Type B pancreatic cell (in vitro differentiated cells): ENCODE results near the gene TRIM38. TPM values are rescaled to one million over a fixed set of nuclear protein-coding genes. Genes with fewer than 3 reads are reported as not detected.
"Not testable (repeated sequence)": the region's sequence is repeated elsewhere in the genome, so short reads cannot be mapped to it uniquely, and the experiment has no call there.

Experiments used
- DNase-seq: peaks from one replicate; pipeline ENCODE4 v3.0.0; 2021; ENCODE audit warnings: mixed read lengths; ENCODE audit not compliant: unreplicated experiment; ENCODE audit errors: extremely low spot score
- H3K27ac Mint-ChIP-seq: 2 replicates; pipeline ENCODE4 v1.8.0; 2021; ENCODE audit warnings: mild to moderate bottlenecking, mixed read lengths
- H3K27me3 Mint-ChIP-seq: 2 replicates; pipeline ENCODE4 v1.8.0; 2021; ENCODE audit warnings: mixed read lengths
- H3K36me3 Mint-ChIP-seq: 2 replicates; pipeline ENCODE4 v1.8.0; 2021; ENCODE audit warnings: mixed read lengths
- H3K4me1 Mint-ChIP-seq: one replicate; pipeline ENCODE4 v1.8.0; 2021; ENCODE audit warnings: mixed read lengths; ENCODE audit not compliant: unreplicated experiment
- H3K4me3 Mint-ChIP-seq: 2 replicates; pipeline ENCODE4 v1.8.0; 2021; ENCODE audit warnings: mild to moderate bottlenecking, mixed read lengths
- H3K9me3 Mint-ChIP-seq: 2 replicates; pipeline ENCODE4 v1.8.0; 2021; ENCODE audit warnings: mixed read lengths
- total RNA-seq: library from RNA; stranded (reverse); gene quantifications from 2 replicates; pipeline ENCODE4 v1.2.1, GENCODE V29; 2021; ENCODE audit warnings: low replicate concordance
- TF ChIP-seq, protein P1 (sequence below): fragments of 200-600 bp; sonication (generic); conservative IDR thresholded peaks from 2 replicates; pipeline ENCODE4 v1.5.0; 2021; ENCODE audit warnings: antibody characterized with exemption, mild to moderate bottlenecking

TRIM38 gene
- total RNA-seq, 1 donor from 2014 or later, result 6.9 TPM

- Mint-ChIP-seq H3K36me3 (peaks cover 10% of the 10 kb centered on the region), H3K4me1 (no peaks in the 10 kb centered on the region), H3K9me3 (no peaks in the 10 kb centered on the region), H3K27me3 (no peaks in the 10 kb centered on the region), H3K27ac (peak overlapping the region; percentile 13), H3K4me3 (no peak overlapping the region)
- no peak for DNase-seq
- TF ChIP-seq, protein P1, sequence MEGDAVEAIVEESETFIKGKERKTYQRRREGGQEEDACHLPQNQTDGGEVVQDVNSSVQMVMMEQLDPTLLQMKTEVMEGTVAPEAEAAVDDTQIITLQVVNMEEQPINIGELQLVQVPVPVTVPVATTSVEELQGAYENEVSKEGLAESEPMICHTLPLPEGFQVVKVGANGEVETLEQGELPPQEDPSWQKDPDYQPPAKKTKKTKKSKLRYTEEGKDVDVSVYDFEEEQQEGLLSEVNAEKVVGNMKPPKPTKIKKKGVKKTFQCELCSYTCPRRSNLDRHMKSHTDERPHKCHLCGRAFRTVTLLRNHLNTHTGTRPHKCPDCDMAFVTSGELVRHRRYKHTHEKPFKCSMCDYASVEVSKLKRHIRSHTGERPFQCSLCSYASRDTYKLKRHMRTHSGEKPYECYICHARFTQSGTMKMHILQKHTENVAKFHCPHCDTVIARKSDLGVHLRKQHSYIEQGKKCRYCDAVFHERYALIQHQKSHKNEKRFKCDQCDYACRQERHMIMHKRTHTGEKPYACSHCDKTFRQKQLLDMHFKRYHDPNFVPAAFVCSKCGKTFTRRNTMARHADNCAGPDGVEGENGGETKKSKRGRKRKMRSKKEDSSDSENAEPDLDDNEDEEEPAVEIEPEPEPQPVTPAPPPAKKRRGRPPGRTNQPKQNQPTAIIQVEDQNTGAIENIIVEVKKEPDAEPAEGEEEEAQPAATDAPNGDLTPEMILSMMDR, result no peak
These were observed 21.7 kb downstream of the TRIM38 start for GRCh38 chr6:25984265-25984664.

DNA sequence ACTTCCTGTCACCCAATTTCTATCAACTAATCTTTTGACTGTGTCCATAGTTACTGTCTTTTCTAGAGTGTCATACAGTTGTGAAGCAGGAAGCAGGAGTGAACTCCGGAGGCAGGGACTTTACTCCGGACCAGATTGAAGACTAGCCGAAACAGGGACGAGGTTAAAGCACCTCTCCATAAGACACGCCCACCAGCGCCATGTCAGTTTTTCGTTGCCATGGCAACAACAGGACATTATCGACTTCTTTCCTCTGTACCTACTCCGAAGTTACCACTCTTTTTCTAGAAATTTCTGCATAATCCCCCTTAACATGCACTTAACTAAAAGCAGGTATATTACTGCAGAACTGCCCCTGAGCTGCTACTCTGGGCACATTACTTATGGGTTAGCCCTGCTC lies 25.2 kb downstream of the TRIM38 start:
- peaks cover 10% of the 10 kb centered on the region for H3K36me3 Mint-ChIP-seq
- TF ChIP-seq, protein P1, result no peak
- no peaks in the 10 kb centered on the region for H3K9me3 Mint-ChIP-seq
- peaks cover 6% of the 10 kb centered on the region for H3K4me1 Mint-ChIP-seq
- H3K4me3 Mint-ChIP-seq, result no peak overlapping the region
- no peak for DNase-seq
- no peaks in the 10 kb centered on the region for H3K27me3 Mint-ChIP-seq
- peak overlapping the region; percentile 46 for H3K27ac Mint-ChIP-seq

DNA sequence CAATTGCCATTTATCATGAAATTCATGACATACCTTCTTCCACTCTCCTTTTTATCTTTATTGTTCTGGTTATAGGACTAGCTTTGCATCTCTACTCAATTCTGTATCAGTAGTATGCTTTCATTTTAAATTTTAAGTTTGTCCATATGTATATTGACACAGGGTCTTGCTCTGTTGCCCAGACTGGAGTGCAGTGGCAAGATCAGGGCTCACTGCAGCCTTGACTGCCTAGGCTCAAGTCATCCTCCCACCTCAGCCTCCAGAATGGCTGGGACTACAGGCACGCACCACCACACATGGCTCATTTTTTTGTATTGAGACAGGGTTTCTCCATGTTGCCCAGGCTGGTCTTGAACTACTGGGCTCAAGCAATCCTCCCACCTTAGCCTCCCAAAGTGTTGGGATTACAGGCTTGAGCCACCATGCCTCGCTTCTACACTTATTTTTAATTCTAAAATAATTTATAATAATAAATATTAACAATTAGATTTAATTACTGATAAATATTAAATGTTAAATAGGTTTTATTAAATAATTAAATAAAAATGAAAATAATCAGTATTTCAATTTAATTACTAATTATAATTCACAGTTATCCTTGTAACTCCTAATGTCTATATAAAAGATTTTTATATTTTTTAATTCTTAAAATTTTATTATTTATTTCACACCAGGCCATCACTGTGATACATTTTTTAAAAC lies 27.7 kb downstream of the TRIM38 start:
- DNase-seq, result no peak
- H3K9me3 Mint-ChIP-seq, result no peaks in the 10 kb centered on the region
- H3K4me3 Mint-ChIP-seq, result no peak overlapping the region
- H3K27me3 Mint-ChIP-seq, result no peaks in the 10 kb centered on the region
- TF ChIP-seq, protein P1, result no peak
- no peak overlapping the region for H3K27ac Mint-ChIP-seq
- peaks cover 6% of the 10 kb centered on the region for H3K4me1 Mint-ChIP-seq
- H3K36me3 Mint-ChIP-seq, result peaks cover 8% of the 10 kb centered on the region

- H3K9me3 Mint-ChIP-seq, result no peaks in the 10 kb centered on the region
- H3K36me3 Mint-ChIP-seq, result peaks cover 7% of the 10 kb centered on the region
- H3K4me1 Mint-ChIP-seq, result peaks cover 6% of the 10 kb centered on the region
- H3K4me3 Mint-ChIP-seq, result peak overlapping the region; percentile 96
- H3K27ac Mint-ChIP-seq, result peak overlapping the region; percentile 95
- TF ChIP-seq, protein P1, result no peak
- peak; percentile 73 for DNase-seq
- H3K27me3 Mint-ChIP-seq, result no peaks in the 10 kb centered on the region
These were observed 29.3 kb downstream of the TRIM38 start for GRCh38 chr6:25991785-25992412.

GRCh38 chr6:25992413-25993340 lies 30.1 kb downstream of the TRIM38 start:
- Mint-ChIP-seq H3K9me3 (no peaks in the 10 kb centered on the region), H3K4me3 (peak overlapping the region; percentile 96), H3K4me1 (peaks cover 6% of the 10 kb centered on the region), H3K27me3 (no peaks in the 10 kb centered on the region), H3K27ac (peak overlapping the region; percentile 95), H3K36me3 (peaks cover 5% of the 10 kb centered on the region)
- TF ChIP-seq, protein P1, result peak; percentile 99
- peak; percentile 97 for DNase-seq

DNA sequence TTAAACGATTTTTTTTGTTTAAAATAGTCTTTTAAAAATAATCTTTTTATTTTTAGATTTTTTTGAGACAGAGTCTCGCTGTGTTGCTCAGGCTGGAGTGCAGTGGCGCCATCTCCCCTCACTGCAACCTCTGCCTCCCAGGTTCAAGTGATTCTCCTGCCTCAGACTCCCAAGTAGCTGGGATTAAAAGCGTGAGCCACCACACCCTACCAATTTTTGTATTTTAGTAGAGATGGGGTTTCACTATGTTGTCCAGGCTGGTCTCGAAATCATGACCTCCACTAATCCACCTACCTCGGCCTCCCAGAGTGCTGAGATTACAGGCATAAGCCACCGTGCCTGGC lies 30.7 kb downstream of the TRIM38 start:
- DNase-seq, H3K27ac Mint-ChIP-seq, H3K4me1 Mint-ChIP-seq, H3K27me3 Mint-ChIP-seq, H3K36me3 Mint-ChIP-seq, H3K9me3 Mint-ChIP-seq: not testable (repeated sequence)
- peak overlapping the region; percentile 72 for H3K4me3 Mint-ChIP-seq
